K562 (cell line): Measurements from ENCODE around the gene BICD1. TPM values are rescaled to one million over a fixed set of nuclear protein-coding genes. Genes with fewer than 3 reads are reported as not detected.

Experiments used
- ATAC-seq: fragments of 200-7000 bp; cut with Tn5 transposase; 3 replicates; pipeline ENCODE4 v1.9.1; 2020; ENCODE audit warnings: moderate library complexity
- BruUV-seq: library from RNA; stranded (reverse); fragments of 400-500 nt; replicated peaks from 2 replicates; lab custom pipeline; 2021; lab: Mats Ljungman, UMichigan
- CTCF ChIA-PET: fragments of 300-600 bp; formaldehyde crosslinking; extraction: SDS; loops from one replicate; lab custom pipeline; 2021; ENCODE audit warnings: low intra/inter-chr PET ratio; lab: Yijun Ruan, JAX
- POLR2A ChIA-PET: fragments of 300-600, 350-650 bp; sonication (Branson Sonifier 250); formaldehyde crosslinking; extraction: SDS; loops from one replicate; lab custom pipeline; 2021; ENCODE audit warnings: antibody characterized with exemption, inconsistent platforms; lab: Yijun Ruan, JAX
- DNase-seq, 4 experiments: peaks; one replicate each; pipeline versions ENCODE4 v3.0.0 to v3.0.0-alpha.2; 2011 to 2018; ENCODE audit warnings: low spot score in 3 of 4, mixed read lengths in 3 of 4; ENCODE audit errors: extremely low read depth in 1 of 4
- FAIRE-seq: peaks from 2 replicates; lab custom pipeline; 2011; peaks lifted over from hg19 to GRCh38; lab: Jason Lieb, UNC
- H2AFZ ChIP-seq: 2 replicates; pipeline ENCODE4 v1.6.0; 2011; ENCODE audit warnings: low read depth, low read length, control low read depth, inconsistent platforms
- H3K27ac ChIP-seq: fragments of 200-600 bp; 3 replicates; pipeline ENCODE4 v1.8.0; 2011; ENCODE audit warnings: low read depth, mild to moderate bottlenecking, control low read depth, inconsistent platforms, low read length, moderate library complexity, mixed read lengths; ENCODE audit errors: extremely low read depth
- H3K27me3 ChIP-seq, 2 experiments: fragments of 300-600 bp in 1 of 2; 2 replicates in 1 of 2; 3 replicates in 1 of 2; pipeline versions ENCODE4 v1.6.0 to v1.8.0; 2011; ENCODE audit warnings: inconsistent platforms in 2 of 2, low read length in 2 of 2, mild to moderate bottlenecking in 1 of 2, mixed read lengths in 1 of 2, moderate library complexity in 1 of 2; ENCODE audit not compliant: control insufficient read depth in 2 of 2, insufficient read depth in 2 of 2
- H3K36me3 ChIP-seq: fragments of 300-600 bp; 3 replicates; pipeline ENCODE4 v1.8.0; 2011; ENCODE audit warnings: mild to moderate bottlenecking, low read length, inconsistent platforms; ENCODE audit not compliant: control insufficient read depth, insufficient read depth
- H3K4me1 ChIP-seq, 2 experiments: fragments of 200-600 bp in 1 of 2; replicated peaks in 1 of 2; 2 replicates in 1 of 2; 3 replicates in 1 of 2; pipeline versions ENCODE4 v1.5.1 to v1.8.0; 2011; ENCODE audit warnings: inconsistent platforms in 2 of 2, low read length in 2 of 2, mild to moderate bottlenecking in 1 of 2, mixed read lengths in 1 of 2, moderate library complexity in 1 of 2; ENCODE audit not compliant: control insufficient read depth in 2 of 2, insufficient read depth in 2 of 2
- H3K4me2 ChIP-seq: 2 replicates; pipeline ENCODE4 v1.6.1; 2011; ENCODE audit warnings: low read length, control low read depth, inconsistent platforms, mixed read lengths; ENCODE audit not compliant: insufficient read depth
- H3K4me3 ChIP-seq: fragments of 200-600 bp; sonication (generic), shearing (Covaris generic); 2 replicates; pipeline ENCODE4 v1.5.1; 2016; ENCODE audit warnings: control low read depth, inconsistent platforms
- H3K79me2 ChIP-seq: fragments of 200-600 bp; 3 replicates; pipeline ENCODE4 v1.8.0; 2011; ENCODE audit warnings: low read length, inconsistent platforms; ENCODE audit not compliant: control insufficient read depth, insufficient read depth
- H3K9ac ChIP-seq, 2 experiments: 2 replicates each; pipeline versions ENCODE4 v1.6.0 to v1.6.1; 2011; ENCODE audit warnings: low read depth in 2 of 2, low read length in 2 of 2, control low read depth in 1 of 2, inconsistent platforms in 1 of 2, mild to moderate bottlenecking in 1 of 2, mixed read lengths in 1 of 2; ENCODE audit not compliant: insufficient read depth in 1 of 2
- H3K9me1 ChIP-seq: one replicate; pipeline ENCODE4 v1.6.0; 2011; ENCODE audit warnings: inconsistent platforms, mild to moderate bottlenecking, low read length, moderate library complexity; ENCODE audit not compliant: control insufficient read depth, insufficient read depth
- H3K9me3 ChIP-seq: replicated peaks from 2 replicates; pipeline ENCODE4 v1.5.1; 2011; ENCODE audit warnings: low read depth, low read length, inconsistent platforms; ENCODE audit not compliant: control insufficient read depth, insufficient read depth
- H4K20me1 ChIP-seq: replicated peaks from 2 replicates; pipeline ENCODE4 v1.6.1; 2011; ENCODE audit warnings: low read length, inconsistent platforms, mixed read lengths; ENCODE audit not compliant: control insufficient read depth, insufficient read depth
- CHD2 ChIP-seq: IDR thresholded peaks from 2 replicates; pipeline ENCODE4 v1.6.1; 2011; ENCODE audit warnings: low read depth, low read length
- CREB1 ChIP-seq, 2 experiments: sonication (generic) in 1 of 2; formaldehyde crosslinking in 1 of 2; IDR thresholded peaks; 2 replicates each; pipeline versions ENCODE4 v1.6.1 to v1.8.0; 2012 to 2022; ENCODE audit warnings: inconsistent platforms in 1 of 2, mild to moderate bottlenecking in 1 of 2, missing genetic modification reagents in 1 of 2, moderate library complexity in 1 of 2
- EP300 ChIP-seq: IDR thresholded peaks from 2 replicates; pipeline ENCODE4 v1.6.1; 2012; ENCODE audit warnings: low read length, improper control_type of control experiment
- ETS2 ChIP-seq: IDR thresholded peaks from 2 replicates; pipeline ENCODE4 v1.6.1; 2016; ENCODE audit warnings: borderline replicate concordance, missing genetic modification characterization, mild to moderate bottlenecking, moderate library complexity, missing compliant biosample characterization; ENCODE audit not compliant: poor library complexity, severe bottlenecking
- JUNB ChIP-seq: fragments of 450-650 bp; formaldehyde crosslinking; conservative IDR thresholded peaks from 2 replicates; pipeline ENCODE4 v1.4.0; 2020; ENCODE audit warnings: mild to moderate bottlenecking
- MEF2D ChIP-seq: conservative IDR thresholded peaks from 2 replicates; pipeline ENCODE4 v1.6.1; 2016; ENCODE audit warnings: low read depth, missing genetic modification characterization, missing compliant biosample characterization
- MYNN ChIP-seq, 2 experiments: sonication (generic); formaldehyde crosslinking in 1 of 2; IDR thresholded peaks; 2 replicates each; pipeline versions ENCODE4 v1.5.0 to v1.6.1; 2016 to 2020; ENCODE audit warnings: antibody characterized with exemption in 1 of 2, missing genetic modification reagents in 1 of 2
- NFATC3 ChIP-seq: fragments of 450-650 bp; IDR thresholded peaks from 2 replicates; pipeline ENCODE4 v1.6.1; 2017; ENCODE audit warnings: mild to moderate bottlenecking
- NFE2L1 ChIP-seq: fragments of 450-650 bp; IDR thresholded peaks from 2 replicates; pipeline ENCODE4 v1.6.1; 2016; ENCODE audit warnings: missing genetic modification characterization, low read depth, mild to moderate bottlenecking, missing compliant biosample characterization, moderate library complexity, borderline replicate concordance
- PHF21A ChIP-seq: fragments of 450-650 bp; IDR thresholded peaks from 2 replicates; pipeline ENCODE4 v1.6.1; 2017; ENCODE audit warnings: low read depth, borderline replicate concordance
- POLR2G ChIP-seq: fragments of 200-400 bp; formaldehyde crosslinking; IDR thresholded peaks from 2 replicates; pipeline ENCODE4 v1.6.1; 2017; ENCODE audit warnings: low read depth, mild to moderate bottlenecking, antibody characterized with exemption, low read length, moderate library complexity
- ZNF124 ChIP-seq: sonication (generic); formaldehyde crosslinking; IDR thresholded peaks from 2 replicates; pipeline ENCODE4 v1.8.1; 2022; ENCODE audit warnings: missing genetic modification reagents
- ZNF217 ChIP-seq: sonication (generic); formaldehyde crosslinking; IDR thresholded peaks from 2 replicates; pipeline ENCODE4 v1.8.0; 2022; ENCODE audit warnings: mild to moderate bottlenecking, missing genetic modification reagents
- ZNF282 ChIP-seq: sonication (generic); formaldehyde crosslinking; IDR thresholded peaks from 2 replicates; pipeline ENCODE4 v1.8.1; 2023; ENCODE audit warnings: missing genetic modification reagents
- ZNF766 ChIP-seq: fragments of 200-800 bp; sonication (Bioruptor generic); conservative IDR thresholded peaks from 2 replicates; pipeline ENCODE4 v1.6.1; 2016; ENCODE audit warnings: missing genetic modification characterization, missing compliant biosample characterization
- WGBS: fragments of 100-300 bp; shearing (Covaris generic); methylation state at CpG from one replicate; pipeline ENCODE4 v1.1.6; 2016; ENCODE audit warnings: low coverage, mixed read lengths; ENCODE audit not compliant: insufficient coverage; ENCODE audit errors: missing lambda C conversion rate; 5-methylcytosine and 5-hydroxymethylcytosine counted together
- in situ Hi-C: fragments of 300-500 bp; cut with MboI; formaldehyde crosslinking; loops from 4 replicates; pipeline ENCODE4 v1.15.0; 2018; ENCODE audit warnings: inconsistent platforms, mixed read lengths
- intact Hi-C: fragments of 100-400 bp; cut with micrococcal nuclease; formaldehyde crosslinking; loops from 2 replicates; pipeline ENCODE4 v1.14.2; 2022
- polyA plus RNA-seq, 8 experiments: library from polyadenylated mRNA; depleted of rRNA in 4 of 8; stranded (reverse) in 5 of 8; unstranded in 3 of 8; fragments of >200 nt; fragmentation: Nextera tagmentation in 2 of 8; fragmentation: Illumina TruSeq in 1 of 8; extraction: Ambion mirVana in 2 of 8; extraction: Trizol in 1 of 8; gene quantifications; 2 replicates each; pipeline versions ENCODE4 v1.2.1 to v1.2.3, GENCODE V29; 2011 to 2014; ENCODE audit warnings: inconsistent platforms in 1 of 8, missing spikeins in 1 of 8
- total RNA-seq, 7 experiments: library from RNA; depleted of rRNA in 6 of 7; stranded (reverse); fragments of >200 nt in 6 of 7; fragmentation: Illumina TruSeq in 2 of 7; extraction: Trizol in 2 of 7; gene quantifications; 2 replicates each; pipeline versions ENCODE4 v1.2.1 to v1.2.3, GENCODE V29; 2011 to 2021; ENCODE audit warnings: low replicate concordance in 1 of 7

Gene BICD1
- total and polyA plus RNA-seq, 9 of the 15 experiments (the other 6 are each of a cell fraction or from before 2014, with no cell fraction given) = 3.5 to 21.1 (median 12.5) TPM

GRCh38 chr12:32126720-32127119 is 20.1 kb downstream of the BICD1 start:
- Histone ChIP-seq H4K20me1 (no peaks in the 10 kb centered on the region), H3K9ac (no peak overlapping the region), H2AFZ (no peak overlapping the region), H3K4me1 (no peaks in the 10 kb centered on the region; a peak in 1 of 5 replicates), H3K4me2 (no peak overlapping the region), H3K79me2 (no peaks in the 10 kb centered on the region), H3K4me3 (no peak overlapping the region), H3K27ac (no peak overlapping the region), H3K9me3 (no peaks in the 10 kb centered on the region), H3K9me1 (no peaks in the 10 kb centered on the region), H3K27me3 (no peaks in the 10 kb centered on the region), H3K36me3 (no peaks in the 10 kb centered on the region)
- no peak for FAIRE-seq
- DNase-seq = no peak
- no peak for ATAC-seq
- intact Hi-C loops = no loop called here
- no TSS peak for BruUV-seq
- ChIA-PET CTCF (no interaction called here), POLR2A (no interaction called here)
- in situ Hi-C loops = no loop called here
- 53% methylated on average over 2 of the region's 2 CpGs for WGBS
- TF ChIP-seq NFE2L1 (tag) = no peak
- no peak for TF ChIP-seq ZNF217
- TF ChIP-seq CREB1 (IDR thresholded peaks at IDR 0.05) = no peak
- TF ChIP-seq CREB1 (CRISPR knock-in tag; IDR thresholded peaks at IDR 0.05) = no peak
- no peak for TF ChIP-seq PHF21A
- no peak for TF ChIP-seq ETS2
- TF ChIP-seq ZNF124 (CRISPR knock-in tag) = no peak
- no peak for TF ChIP-seq JUNB
- no peak for TF ChIP-seq MYNN (IDR thresholded peaks at IDR 0.05)
- no peak for TF ChIP-seq MYNN (CRISPR knock-in tag; IDR thresholded peaks at IDR 0.05)
- no peak for TF ChIP-seq CHD2
- no peak for TF ChIP-seq POLR2G
- TF ChIP-seq NFATC3 = no peak
- no peak for TF ChIP-seq ZNF766 (CRISPR knock-in tag)
- TF ChIP-seq MEF2D (tag) = no peak
- TF ChIP-seq ZNF282 = no peak
- no peak for TF ChIP-seq EP300
